GM18519 (cell line): Measurements from ENCODE around the gene CASR.

Experiments used
- ATAC-seq: cut with Tn5 transposase; IDR thresholded peaks from one replicate; pipeline ENCODE4 v1.9.1; 2021; ENCODE audit warnings: mild to moderate bottlenecking, moderate library complexity; ENCODE audit not compliant: unreplicated experiment, low FRiP score

CASR gene

GRCh38 chr3:122253581-122253980, 70.1 kb downstream of the CASR start:
- no peak for ATAC-seq

- ATAC-seq, result peak; percentile 63
These were observed 72.4 kb downstream of the CASR start for GRCh38 chr3:122255757-122256439.

GRCh38 chr3:122257644-122258364, 74.3 kb downstream of the CASR start:
- ATAC-seq, result no peak

GRCh38 chr3:122258757-122259371, 75.4 kb downstream of the CASR start:
- no peak for ATAC-seq

- no peak for ATAC-seq
These were observed 76.7 kb downstream of the CASR start for GRCh38 chr3:122260206-122260605.

GRCh38 chr3:122263058-122263457, 79.6 kb downstream of the CASR start:
- ATAC-seq, result no peak

GRCh38 chr3:122263974-122264588, 80.6 kb downstream of the CASR start:
- no peak for ATAC-seq

GRCh38 chr3:122265957-122266356, 82.5 kb downstream of the CASR start:
- ATAC-seq, result no peak

- no peak for ATAC-seq
These were observed 85.0 kb downstream of the CASR start for GRCh38 chr3:122268257-122269024.

GRCh38 chr3:122269045-122269444, 85.6 kb downstream of the CASR start:
- ATAC-seq, result no peak

- no peak for ATAC-seq
These were observed 87.9 kb downstream of the CASR start for GRCh38 chr3:122271246-122271898.

GRCh38 chr3:122272879-122273278, 89.4 kb downstream of the CASR start:
- no peak for ATAC-seq

- no peak for ATAC-seq
These were observed 90.0 kb downstream of the CASR start for GRCh38 chr3:122273498-122273897.

GRCh38 chr3:122281891-122282290, 98.4 kb downstream of the CASR start:
- ATAC-seq, result no peak

- ATAC-seq, result no peak
These were observed 100.5 kb downstream of the CASR start for GRCh38 chr3:122283796-122284445.

- ATAC-seq, result no peak
These were observed 101.0 kb downstream of the CASR start for GRCh38 chr3:122284486-122284885.

GRCh38 chr3:122294359-122294758, 110.9 kb downstream of the CASR start:
- no peak for ATAC-seq

GRCh38 chr3:122295266-122296062, 112.0 kb downstream of the CASR start:
- ATAC-seq, result no peak

- no peak for ATAC-seq
These were observed 114.8 kb downstream of the CASR start for GRCh38 chr3:122298239-122298638.
